Psoas muscle (tissue), 8 donors: ENCODE results near the gene TMEM63A. TPM values are rescaled to one million over a fixed set of nuclear protein-coding genes. Genes with fewer than 3 reads are reported as not detected.
"Not testable (repeated sequence)": the region's sequence is repeated elsewhere in the genome, so short reads cannot be mapped to it uniquely, and the experiment has no call there.

Experiments
- ATAC-seq, 4 donors: fragments of 200-7000 bp; cut with Tn5 transposase; one replicate each; pipeline ENCODE4 v1.9.1; 2020; ENCODE audit warnings: moderate library complexity in 3 of 4, mild to moderate bottlenecking in 2 of 4
- DNase-seq, 2 donors: peaks; one replicate each; pipeline ENCODE4 v3.0.0-alpha.2; 2020
- H3K27ac ChIP-seq: fragments of 200-600 bp; one replicate; pipeline ENCODE4 v1.8.0; 2022
- H3K27me3 ChIP-seq, 3 donors: fragments of 200-600 bp in 1 of 3; one replicate each; pipeline versions ENCODE4 v1.6.1 to v1.8.0; 2013 to 2022; ENCODE audit warnings: low read length in 2 of 3, mild to moderate bottlenecking in 2 of 3, moderate library complexity in 1 of 3; ENCODE audit not compliant: insufficient read depth in 3 of 3
- H3K36me3 ChIP-seq, 2 donors: fragments of 200-600 bp in 1 of 2; one replicate each; pipeline versions ENCODE4 v1.6.1 to v1.8.0; 2013 to 2022; ENCODE audit warnings: low read depth in 1 of 2, mild to moderate bottlenecking in 1 of 2, moderate library complexity in 1 of 2; ENCODE audit not compliant: insufficient read depth in 1 of 2
- H3K4me1 ChIP-seq: fragments of 200-600 bp; one replicate; pipeline ENCODE4 v1.8.0; 2022
- H3K4me3 ChIP-seq: fragments of 200-600 bp; one replicate; pipeline ENCODE4 v1.8.0; 2022; ENCODE audit warnings: mild to moderate bottlenecking
- H3K9me3 ChIP-seq: fragments of 200-600 bp; one replicate; pipeline ENCODE4 v1.8.0; 2022
- CTCF ChIP-seq: fragments of 200-600 bp; IDR thresholded peaks from one replicate; pipeline ENCODE4 v1.8.0; 2022; ENCODE audit warnings: antibody characterized with exemption
- WGBS, 3 donors: extraction: QIAGEN DNeasy Blood & Tissue Kit; methylation state at CpG; one replicate each; pipeline versions ENCODE4 v1.1.6 to v1.1.7; 2013; 5-methylcytosine and 5-hydroxymethylcytosine counted together
- intact Hi-C, 2 donors: fragments of 100-400 bp; cut with DNase I; formaldehyde crosslinking; loops; one replicate each; pipeline versions ENCODE4 v1.11.0 to v1.14.2; 2022
- polyA plus RNA-seq, 3 donors: library from polyadenylated mRNA; stranded (reverse); fragments of 200-250 nt; gene quantifications; one replicate each; pipeline ENCODE4 v1.2.3, GENCODE V29; 2013
- total RNA-seq, 4 donors: library from RNA; stranded (reverse); fragmentation: NEBNext Ultra II Directional in 2 of 4; extraction: Animal tissue kit (Norgen Biotek cat#: 25700) in 2 of 4; gene quantifications; one replicate each; pipeline versions ENCODE4 v1.2.1 to v1.2.4, GENCODE V29; 2021 to 2023
- donor health status: healthy with polysubstance abuse.
- donor health status: DM: no; HTN: no; CAD: no; lungs with moderate emphysema.
- donor health status: Bipolar disorder and iron deficiency.
- donor health status: healthy.
- donor health status: DM: yes; HTN: yes; CAD: no.
- donor health status: DM: no; HTN: no; CAD: no.
- donor health status: DM: no; HTN: no; CAD: no.
- donor health status: DM: yes; HTN: yes; CAD: no.

Gene TMEM63A
- total and polyA plus RNA-seq, 7 donors: 7.1 to 17.9 (median 14.2) TPM

DNA sequence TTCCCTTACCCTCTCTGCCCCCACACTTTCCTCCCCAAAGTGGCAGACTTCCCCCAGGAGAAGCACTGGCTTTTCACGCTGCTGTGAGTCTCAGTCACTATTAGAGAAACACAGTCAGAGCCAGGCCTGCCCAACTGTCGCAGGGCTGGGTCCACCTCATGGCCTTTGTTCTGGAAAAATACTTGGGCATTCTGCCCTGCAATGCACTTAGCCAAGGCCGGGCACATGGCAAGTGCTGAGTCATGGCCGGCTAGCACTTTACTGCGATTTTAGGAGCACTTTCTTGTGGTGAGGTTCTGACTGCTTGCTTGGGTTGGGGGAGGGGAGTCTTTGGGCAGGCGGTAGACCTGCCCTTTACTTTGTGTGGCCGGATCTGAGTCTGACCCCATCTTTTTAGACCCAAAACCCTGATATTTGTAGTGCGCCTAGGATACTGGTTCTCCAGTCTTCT, 64.5 kb downstream of the TMEM63A start:
- Histone ChIP-seq H3K4me1 (peaks cover 73% of the 10 kb centered on the region), H3K27me3 (no peaks in the 10 kb centered on the region), H3K4me3 (peak overlapping the region; percentile 35), H3K27ac (peak overlapping the region; percentile 90), H3K36me3 (no peaks in the 10 kb centered on the region), H3K9me3 (no peaks in the 10 kb centered on the region)
- intact Hi-C loops: loop anchor here in 1 of 2 donors (5.0 kb wide), 1 partner anchor 165 kb away; the partner anchor contains the start of gene ENAH
- no peak for TF ChIP-seq CTCF
- peak; percentile 84 to 86 (median 85) for ATAC-seq
- 22 to 34% (median 23%) methylated on average over 8 of the region's 8 CpGs for WGBS, 3 donors
- DNase-seq: peak; percentile 80 to 84

GRCh38 chr1:225816643-225817538, 65.3 kb downstream of the TMEM63A start:
- H3K4me3 ChIP-seq: peak overlapping the region; percentile 35
- peaks cover 73% of the 10 kb centered on the region for H3K4me1 ChIP-seq

GRCh38 chr1:225815526-225816178, 66.5 kb downstream of the TMEM63A start:
- WGBS, 3 donors: 48 to 70% (median 53%) methylated on average over 17 of the region's 17 CpGs
- ATAC-seq (peak in 3 of 4 donors; percentile 40 to 43 (median 42)), DNase-seq (no peak)
- intact Hi-C loops: loop anchor here in 1 of 2 donors (5.0 kb wide), 1 partner anchor 163 kb away; the partner anchor contains the start of gene ENAH
- Histone ChIP-seq H3K9me3 (no peaks in the 10 kb centered on the region), H3K36me3 (no peaks in the 10 kb centered on the region), H3K27ac (peak overlapping the region; percentile 90), H3K4me3 (no peak overlapping the region), H3K27me3 (no peaks in the 10 kb centered on the region), H3K4me1 (peaks cover 78% of the 10 kb centered on the region)
- TF ChIP-seq CTCF: no peak

More at GRCh38 chr1:225816643-225817538, 65.3 kb downstream of the TMEM63A start:
- Histone ChIP-seq H3K27ac (peak overlapping the region; percentile 90), H3K27me3 (no peaks in the 10 kb centered on the region), H3K36me3 (no peaks in the 10 kb centered on the region), H3K9me3 (no peaks in the 10 kb centered on the region)
- peak; percentile 70 to 84 for DNase-seq
- intact Hi-C loops: loop anchor here in 1 of 2 donors (5.0 kb wide), 1 partner anchor 165 kb away; the partner anchor contains the start of gene ENAH
- no peak for TF ChIP-seq CTCF
- peak; percentile 7 to 41 (median 20) for ATAC-seq
- 35 to 39% (median 37%) methylated on average over 15 to 17 of the region's 17 CpGs for WGBS, 3 donors

- H3K4me1 ChIP-seq: peaks cover 78% of the 10 kb centered on the region
- not testable (repeated sequence) for H3K4me3 ChIP-seq, DNase-seq, H3K27me3 ChIP-seq, H3K9me3 ChIP-seq, H3K36me3 ChIP-seq, ATAC-seq
- WGBS, 3 donors: 82 to 86% (median 84%) methylated on average over 6 to 7 of the region's 7 CpGs
- intact Hi-C loops: loop anchor here in 1 of 2 donors (5.0 kb wide), 1 partner anchor 163 kb away; the partner anchor contains the start of gene ENAH
- peak overlapping the region; percentile 90 for H3K27ac ChIP-seq
Measured at GRCh38 chr1:225815090-225815489, 67.1 kb downstream of the TMEM63A start.
